Chondrocyte (in vitro differentiated cells): ENCODE measurements around the gene HJV. TPM values are rescaled to one million over a fixed set of nuclear protein-coding genes. Genes with fewer than 3 reads are reported as not detected.

ENCODE experiments used
- DNase-seq: peaks from one replicate; pipeline ENCODE4 v3.0.0; 2021; ENCODE audit warnings: mixed read lengths, low spot score
- H3K27ac Mint-ChIP-seq: one replicate; pipeline ENCODE4 v1.8.0; 2021; ENCODE audit warnings: mild to moderate bottlenecking, moderate library complexity, mixed read lengths; ENCODE audit not compliant: unreplicated experiment
- H3K27me3 Mint-ChIP-seq: 2 replicates; pipeline ENCODE4 v1.8.0; 2021; ENCODE audit warnings: low read depth, mixed read lengths
- H3K36me3 Mint-ChIP-seq: 2 replicates; pipeline ENCODE4 v1.8.0; 2021; ENCODE audit warnings: low read depth, mixed read lengths
- H3K4me1 Mint-ChIP-seq: 2 replicates; pipeline ENCODE4 v1.8.0; 2021; ENCODE audit warnings: low read depth, mild to moderate bottlenecking, mixed read lengths
- H3K4me3 Mint-ChIP-seq: one replicate; pipeline ENCODE4 v1.8.0; 2021; ENCODE audit warnings: mild to moderate bottlenecking, moderate library complexity, mixed read lengths; ENCODE audit not compliant: unreplicated experiment
- H3K9me3 Mint-ChIP-seq: 2 replicates; pipeline ENCODE4 v1.8.0; 2021; ENCODE audit warnings: low read depth, mixed read lengths
- CTCF ChIP-seq: fragments of 200-600 bp; sonication (generic); IDR thresholded peaks from 2 replicates; pipeline ENCODE4 v1.5.0; 2021; ENCODE audit warnings: antibody characterized with exemption, mild to moderate bottlenecking, moderate library complexity
- total RNA-seq: library from RNA; stranded (reverse); gene quantifications from 3 replicates; pipeline ENCODE4 v1.2.1, GENCODE V29; 2021

HJV gene
- total RNA-seq, 1 donor from 2014 or later: not detected

- Mint-ChIP-seq H3K4me1 (peaks cover 19% of the 10 kb centered on the region), H3K27ac (no peak overlapping the region), H3K36me3 (no peaks in the 10 kb centered on the region), H3K9me3 (no peaks in the 10 kb centered on the region), H3K27me3 (no peaks in the 10 kb centered on the region), H3K4me3 (no peak overlapping the region)
- no peak for TF ChIP-seq CTCF
- DNase-seq: no peak
Observed at GRCh38 chr1:145985129-145985501, 36.4 kb downstream of the HJV start.

GRCh38 chr1:145983960-145984830 is 37.3 kb downstream of the HJV start:
- no peak for TF ChIP-seq CTCF
- H3K27me3 Mint-ChIP-seq: no peaks in the 10 kb centered on the region
- no peak overlapping the region for H3K4me3 Mint-ChIP-seq
- H3K9me3 Mint-ChIP-seq: no peaks in the 10 kb centered on the region
- no peaks in the 10 kb centered on the region for H3K36me3 Mint-ChIP-seq
- peaks cover 19% of the 10 kb centered on the region for H3K4me1 Mint-ChIP-seq
- no peak for DNase-seq
- no peak overlapping the region for H3K27ac Mint-ChIP-seq

GRCh38 chr1:145983206-145983675 is 38.3 kb downstream of the HJV start:
- H3K36me3 Mint-ChIP-seq: no peaks in the 10 kb centered on the region
- TF ChIP-seq CTCF: no peak
- no peaks in the 10 kb centered on the region for H3K27me3 Mint-ChIP-seq
- no peak overlapping the region for H3K4me3 Mint-ChIP-seq
- peaks cover 19% of the 10 kb centered on the region for H3K4me1 Mint-ChIP-seq
- H3K27ac Mint-ChIP-seq: no peak overlapping the region
- no peaks in the 10 kb centered on the region for H3K9me3 Mint-ChIP-seq
- no peak for DNase-seq

GRCh38 chr1:145982010-145982723 is 39.4 kb downstream of the HJV start:
- Mint-ChIP-seq H3K4me1 (peaks cover 19% of the 10 kb centered on the region), H3K9me3 (no peaks in the 10 kb centered on the region), H3K4me3 (no peak overlapping the region), H3K36me3 (no peaks in the 10 kb centered on the region), H3K27me3 (no peaks in the 10 kb centered on the region), H3K27ac (no peak overlapping the region)
- DNase-seq: no peak
- TF ChIP-seq CTCF: no peak

- no peaks in the 10 kb centered on the region for H3K9me3 Mint-ChIP-seq
- no peak for DNase-seq
- no peak overlapping the region for H3K27ac Mint-ChIP-seq
- H3K4me1 Mint-ChIP-seq: peaks cover 13% of the 10 kb centered on the region
- no peaks in the 10 kb centered on the region for H3K27me3 Mint-ChIP-seq
- no peak for TF ChIP-seq CTCF
- no peaks in the 10 kb centered on the region for H3K36me3 Mint-ChIP-seq
- H3K4me3 Mint-ChIP-seq: no peak overlapping the region
Observed at GRCh38 chr1:145980457-145980994, 41.0 kb downstream of the HJV start.
